Gastroesophageal sphincter (tissue), 4 donors: ENCODE measurements around the gene SRBD1. TPM values are rescaled to one million over a fixed set of nuclear protein-coding genes. Genes with fewer than 3 reads are reported as not detected.

ENCODE experiments used
- ATAC-seq: fragments of 150-250 bp; one replicate; pipeline ENCODE4 v1.9.1; 2016; ENCODE audit warnings: mild to moderate bottlenecking, moderate library complexity
- H3K27ac ChIP-seq, 4 donors: fragments of 200-600 bp; sonication (generic) in 3 of 4; 1 replicate in 3 of 4; 2 replicates in 1 of 4; pipeline ENCODE4 v1.5.1; 2016 to 2019
- H3K27me3 ChIP-seq: fragments of 200-600 bp; sonication (generic); one replicate; pipeline ENCODE4 v1.5.1; 2019
- H3K36me3 ChIP-seq, 2 donors: fragments of 200-600 bp; sonication (generic); one replicate each; pipeline ENCODE4 v1.5.1; 2019; ENCODE audit warnings: control low read depth in 1 of 2
- H3K4me1 ChIP-seq, 3 donors: fragments of 200-600 bp; sonication (generic); 1 replicate in 2 of 3; 2 replicates in 1 of 3; pipeline ENCODE4 v1.5.1; 2016 to 2019; ENCODE audit warnings: control low read depth in 2 of 3
- H3K4me3 ChIP-seq, 2 donors: fragments of 200-600 bp; sonication (generic); one replicate each; pipeline ENCODE4 v1.5.1; 2019; ENCODE audit warnings: mild to moderate bottlenecking in 1 of 2, moderate library complexity in 1 of 2
- H3K9me3 ChIP-seq, 3 donors: fragments of 200-600 bp; sonication (generic); one replicate each; pipeline ENCODE4 v1.5.1; 2017 to 2019; ENCODE audit warnings: control low read depth in 2 of 3
- CTCF ChIP-seq, 4 experiments: fragments of 200-600 bp in 2 of 4; fragments of 450-650 bp in 2 of 4; sonication (generic) in 1 of 4; IDR thresholded peaks; one replicate each; pipeline ENCODE4 v1.5.1; 2017 to 2019; ENCODE audit warnings: antibody characterized with exemption in 4 of 4, mild to moderate bottlenecking in 2 of 4, moderate library complexity in 2 of 4
- EP300 ChIP-seq: sonication (generic); formaldehyde crosslinking; IDR thresholded peaks from one replicate; pipeline ENCODE4 v1.6.1; 2017; ENCODE audit warnings: antibody characterized with exemption, mild to moderate bottlenecking
- POLR2A ChIP-seq, 2 donors: fragments of 450-650 bp; IDR thresholded peaks; one replicate each; pipeline ENCODE4 v1.6.1; 2017; ENCODE audit warnings: antibody characterized with exemption in 2 of 2, mild to moderate bottlenecking in 2 of 2, moderate library complexity in 1 of 2
- POLR2AphosphoS5 ChIP-seq: sonication (generic); formaldehyde crosslinking; IDR thresholded peaks from one replicate; pipeline ENCODE4 v1.6.1; 2017; ENCODE audit warnings: antibody characterized with exemption
- WGBS, 2 donors: methylation state at CpG; one replicate each; pipeline ENCODE4 v1.1.5; 2018; ENCODE audit warnings: low coverage in 1 of 2; 5-methylcytosine and 5-hydroxymethylcytosine counted together
- total RNA-seq, 4 donors: library from RNA; depleted of rRNA; stranded (reverse); fragments of >200 nt; gene quantifications; one replicate each; pipeline ENCODE4 v1.1.0, GENCODE V29; 2016

SRBD1 gene
- total RNA-seq, 4 donors from 2014 or later: 7.7 to 16.7 (median 12.5) TPM

GRCh38 chr2:45651415-45652089, 40.5 kb upstream of the SRBD1 start, which contains the start of gene PRKCE:
PRKCE (plus strand) TSS chr2:45651675.
- peak within 1 kb of the TSS; percentile 95 to 100 (median 100) for H3K27ac ChIP-seq
- peak; percentile 52 for ATAC-seq
- H3K4me1 ChIP-seq: peaks cover 0 to 69% (median 11%) of the 10 kb centered on the region in 3 donors
- 0 to 1% methylated on average over 8 to 13 of the region's 66 CpGs for WGBS, 2 donors
- no peaks in the 10 kb centered on the region for H3K27me3 ChIP-seq
- TF ChIP-seq POLR2A (IDR thresholded peaks at IDR 0.05) (no peak), EP300 (no peak), CTCF (IDR thresholded peaks at IDR 0.05) (no peak), POLR2AphosphoS5 (no peak)
- H3K36me3 ChIP-seq: no peaks in the 10 kb centered on the region
- H3K9me3 ChIP-seq: no peaks in the 10 kb centered on the region
- peak within 1 kb of the TSS; percentile 74 to 97 for H3K4me3 ChIP-seq

DNA sequence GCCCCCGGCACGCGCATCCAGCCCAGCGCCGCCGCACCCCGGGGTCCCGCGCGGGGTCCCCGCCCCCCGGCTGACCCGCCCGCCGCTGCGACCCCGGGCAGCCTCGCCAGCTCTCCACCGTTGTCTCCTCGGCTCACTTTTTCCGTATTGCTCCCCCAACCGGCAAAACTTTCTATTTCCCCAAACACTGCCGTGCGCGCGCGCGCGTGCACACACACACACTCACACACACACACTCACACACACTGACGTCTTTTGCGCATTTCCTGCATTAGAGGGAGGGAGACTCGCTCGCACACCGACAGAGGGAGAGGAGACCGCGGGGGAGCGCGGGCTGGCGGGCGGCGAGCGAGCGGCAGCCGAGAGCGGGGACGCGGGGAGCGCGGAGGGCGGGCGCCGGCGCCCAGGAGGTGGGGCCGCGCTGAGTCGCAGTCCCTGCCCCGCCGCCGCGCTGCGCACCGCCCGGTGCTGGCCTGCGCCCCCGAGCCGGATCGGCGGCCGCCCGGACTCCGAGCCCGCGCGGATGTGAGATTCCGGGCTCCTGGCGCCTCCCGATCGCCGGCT, 39.9 kb upstream of the SRBD1 start:
- peak overlapping the region; percentile 74 to 97 for H3K4me3 ChIP-seq
- ATAC-seq: peak; percentile 90
- no peaks in the 10 kb centered on the region for H3K27me3 ChIP-seq
- H3K9me3 ChIP-seq: no peaks in the 10 kb centered on the region
- H3K4me1 ChIP-seq: peaks cover 0 to 63% (median 11%) of the 10 kb centered on the region in 3 donors
- peak overlapping the region; percentile 95 to 100 (median 100) for H3K27ac ChIP-seq
- TF ChIP-seq EP300 (no peak), POLR2AphosphoS5 (peak; percentile 98), CTCF (IDR thresholded peaks at IDR 0.05) (peak in 3 of 4 experiments; percentile 54 to 75 (median 70)), POLR2A (IDR thresholded peaks at IDR 0.05) (peak; percentile 71 to 89)
- H3K36me3 ChIP-seq: no peaks in the 10 kb centered on the region
- WGBS, 2 donors: no CpG with 5 or more reads among the region's 79 CpGs

- TF ChIP-seq EP300: no peak
- peak in 1 of 4 experiments; percentile 19 for TF ChIP-seq CTCF (IDR thresholded peaks at IDR 0.05)
- peak; percentile 73 for TF ChIP-seq POLR2AphosphoS5
- TF ChIP-seq POLR2A (IDR thresholded peaks at IDR 0.05): peak in 1 of 2 donors; percentile 23
- Histone ChIP-seq H3K9me3 (no peaks in the 10 kb centered on the region), H3K4me1 (peaks cover 0 to 58% (median 11%) of the 10 kb centered on the region in 3 donors), H3K27ac (peak overlapping the region; percentile 95 to 100 (median 100)), H3K36me3 (no peaks in the 10 kb centered on the region), H3K27me3 (no peaks in the 10 kb centered on the region), H3K4me3 (peak overlapping the region; percentile 74 to 97)
- 0 to 1% methylated on average over 8 to 15 of the region's 66 CpGs for WGBS, 2 donors
- peak; percentile 63 for ATAC-seq
Measured at GRCh38 chr2:45649858-45650811, 39.1 kb upstream of the SRBD1 start.

- 3 to 14% methylated on average over 9 to 10 of the region's 10 CpGs for WGBS, 2 donors
- ATAC-seq: no peak
- no peak for TF ChIP-seq EP300
- peak in 1 of 4 experiments; percentile 16 for TF ChIP-seq CTCF (IDR thresholded peaks at IDR 0.05)
- Histone ChIP-seq H3K27ac (peak overlapping the region; percentile 95 to 100 (median 100)), H3K4me3 (peak overlapping the region; percentile 74 to 97), H3K9me3 (no peaks in the 10 kb centered on the region), H3K4me1 (peaks cover 0 to 52% (median 11%) of the 10 kb centered on the region in 3 donors), H3K27me3 (no peaks in the 10 kb centered on the region), H3K36me3 (no peaks in the 10 kb centered on the region)
Measured at GRCh38 chr2:45649462-45649857, 38.4 kb upstream of the SRBD1 start.
